IMR-90 (cell line): ENCODE measurements around the gene APPBP2.

Experiments used
- MXI1 ChIP-seq: IDR thresholded peaks from 2 replicates; pipeline ENCODE4 v1.6.1; 2012; ENCODE audit warnings: low read depth, mild to moderate bottlenecking, low read length, moderate library complexity, borderline replicate concordance
- SMC3 ChIP-seq: fragments of 150-350 bp; IDR thresholded peaks from 2 replicates; pipeline ENCODE4 v1.6.1; 2016; ENCODE audit warnings: low read depth, mild to moderate bottlenecking, antibody characterized with exemption, low read length, moderate library complexity
- TF ChIP-seq, protein P1 (sequence below): conservative IDR thresholded peaks from 2 replicates; pipeline ENCODE4 v1.5.1; 2012; ENCODE audit warnings: mild to moderate bottlenecking, low read depth, low read length, improper control_type of control experiment

GRCh38 chr17:60412701-60413100 lies 113.3 kb downstream of the APPBP2 start:
- TF ChIP-seq MXI1 (no peak), SMC3 (no peak)
- TF ChIP-seq, protein P1, sequence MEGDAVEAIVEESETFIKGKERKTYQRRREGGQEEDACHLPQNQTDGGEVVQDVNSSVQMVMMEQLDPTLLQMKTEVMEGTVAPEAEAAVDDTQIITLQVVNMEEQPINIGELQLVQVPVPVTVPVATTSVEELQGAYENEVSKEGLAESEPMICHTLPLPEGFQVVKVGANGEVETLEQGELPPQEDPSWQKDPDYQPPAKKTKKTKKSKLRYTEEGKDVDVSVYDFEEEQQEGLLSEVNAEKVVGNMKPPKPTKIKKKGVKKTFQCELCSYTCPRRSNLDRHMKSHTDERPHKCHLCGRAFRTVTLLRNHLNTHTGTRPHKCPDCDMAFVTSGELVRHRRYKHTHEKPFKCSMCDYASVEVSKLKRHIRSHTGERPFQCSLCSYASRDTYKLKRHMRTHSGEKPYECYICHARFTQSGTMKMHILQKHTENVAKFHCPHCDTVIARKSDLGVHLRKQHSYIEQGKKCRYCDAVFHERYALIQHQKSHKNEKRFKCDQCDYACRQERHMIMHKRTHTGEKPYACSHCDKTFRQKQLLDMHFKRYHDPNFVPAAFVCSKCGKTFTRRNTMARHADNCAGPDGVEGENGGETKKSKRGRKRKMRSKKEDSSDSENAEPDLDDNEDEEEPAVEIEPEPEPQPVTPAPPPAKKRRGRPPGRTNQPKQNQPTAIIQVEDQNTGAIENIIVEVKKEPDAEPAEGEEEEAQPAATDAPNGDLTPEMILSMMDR = no peak
